HG03280 (cell line): Measurements from ENCODE around the gene PHYKPL.

Source experiments
- ATAC-seq: cut with Tn5 transposase; IDR thresholded peaks from one replicate; pipeline ENCODE4 v1.9.1; 2021; ENCODE audit warnings: mild to moderate bottlenecking, moderate library complexity; ENCODE audit not compliant: unreplicated experiment

The PHYKPL gene

GRCh38 chr5:178224403-178224802, 8.2 kb downstream of the PHYKPL start:
- ATAC-seq: no peak

DNA sequence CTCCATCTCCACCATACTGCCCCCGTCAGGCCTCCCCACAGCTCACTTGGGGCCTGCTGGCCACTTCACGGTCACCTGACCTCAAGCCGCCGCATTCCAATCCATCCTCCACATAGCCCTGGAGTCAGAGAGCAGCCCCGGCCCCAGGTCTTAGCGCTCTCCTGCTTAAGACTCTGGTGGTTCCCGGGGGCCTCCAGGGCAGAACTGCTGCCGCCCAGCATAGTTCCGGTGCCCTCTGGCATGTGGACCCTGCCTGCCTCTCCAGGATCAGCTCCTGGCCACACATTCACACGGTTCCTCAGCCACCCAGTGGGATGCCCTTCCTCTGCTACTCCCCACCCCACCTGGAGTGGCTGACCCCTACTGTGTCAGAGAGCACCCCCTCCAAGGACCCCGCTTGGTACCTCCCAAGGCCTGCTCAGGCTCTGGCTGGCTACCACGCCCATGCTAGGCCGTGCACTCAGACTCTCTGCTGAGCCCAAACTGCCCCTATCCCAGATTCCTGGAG, 8.7 kb downstream of the PHYKPL start:
- ATAC-seq: no peak

DNA sequence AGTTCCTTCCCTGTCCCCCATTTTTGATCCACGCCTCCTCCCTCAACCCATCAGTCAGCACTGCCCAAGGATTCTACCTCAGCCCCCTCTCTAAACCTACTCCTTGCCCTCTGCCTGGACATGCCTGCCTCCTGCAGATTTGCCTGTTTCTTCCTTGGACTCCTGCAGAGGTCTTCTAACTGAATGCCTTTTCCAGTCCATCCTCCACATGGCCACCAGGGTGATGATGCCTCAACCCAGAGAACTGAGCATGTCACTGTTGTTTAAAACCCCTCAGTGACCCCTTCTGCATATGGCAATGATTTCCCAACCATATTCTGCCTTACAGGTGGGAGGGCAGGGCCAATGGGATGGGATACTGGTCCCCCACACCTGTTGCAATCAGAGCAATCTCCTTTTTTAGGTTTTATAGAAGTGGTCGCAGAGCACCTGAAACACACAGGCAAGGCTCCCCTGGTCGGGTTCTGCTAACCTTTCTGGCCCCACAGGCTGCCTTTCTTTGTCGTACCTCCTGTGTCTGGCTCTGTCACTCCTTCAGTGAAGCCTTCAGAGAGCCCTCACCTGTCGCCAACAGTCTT, 9.3 kb downstream of the PHYKPL start:
- no peak for ATAC-seq

- ATAC-seq: no peak
Observed at GRCh38 chr5:178222292-178222691, 10.3 kb downstream of the PHYKPL start.

- ATAC-seq: no peak
Observed at GRCh38 chr5:178221853-178222252, 10.7 kb downstream of the PHYKPL start.

- no peak for ATAC-seq
Observed at GRCh38 chr5:178221282-178221681, 11.3 kb downstream of the PHYKPL start.

- no peak for ATAC-seq
Observed at GRCh38 chr5:178218827-178219226, 13.8 kb downstream of the PHYKPL start.

- ATAC-seq: no peak
Observed at GRCh38 chr5:178218237-178218776, 14.3 kb downstream of the PHYKPL start.

GRCh38 chr5:178216779-178217178, 15.8 kb downstream of the PHYKPL start:
- ATAC-seq: no peak

DNA sequence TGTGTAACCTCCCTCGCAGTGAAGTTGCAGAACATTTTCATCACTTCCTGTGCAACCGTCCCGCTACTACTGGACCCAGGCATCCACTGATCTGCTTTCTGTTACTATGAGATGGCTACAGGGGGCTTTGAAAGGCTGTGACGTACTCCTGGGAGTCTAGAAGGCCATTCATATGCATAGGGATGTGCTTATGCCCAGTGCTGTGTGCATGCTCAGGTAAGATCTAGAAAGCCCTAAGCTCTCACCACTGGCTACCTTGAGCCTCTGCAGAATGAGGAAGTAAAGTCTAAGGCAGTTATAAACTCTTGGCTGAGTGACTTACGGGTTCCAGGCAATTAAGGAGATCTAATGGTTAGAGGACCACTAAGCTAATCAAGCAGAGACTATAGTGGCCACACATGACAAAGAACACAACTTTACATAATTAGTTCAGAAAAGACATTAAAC, 16.5 kb downstream of the PHYKPL start:
- no peak for ATAC-seq

DNA sequence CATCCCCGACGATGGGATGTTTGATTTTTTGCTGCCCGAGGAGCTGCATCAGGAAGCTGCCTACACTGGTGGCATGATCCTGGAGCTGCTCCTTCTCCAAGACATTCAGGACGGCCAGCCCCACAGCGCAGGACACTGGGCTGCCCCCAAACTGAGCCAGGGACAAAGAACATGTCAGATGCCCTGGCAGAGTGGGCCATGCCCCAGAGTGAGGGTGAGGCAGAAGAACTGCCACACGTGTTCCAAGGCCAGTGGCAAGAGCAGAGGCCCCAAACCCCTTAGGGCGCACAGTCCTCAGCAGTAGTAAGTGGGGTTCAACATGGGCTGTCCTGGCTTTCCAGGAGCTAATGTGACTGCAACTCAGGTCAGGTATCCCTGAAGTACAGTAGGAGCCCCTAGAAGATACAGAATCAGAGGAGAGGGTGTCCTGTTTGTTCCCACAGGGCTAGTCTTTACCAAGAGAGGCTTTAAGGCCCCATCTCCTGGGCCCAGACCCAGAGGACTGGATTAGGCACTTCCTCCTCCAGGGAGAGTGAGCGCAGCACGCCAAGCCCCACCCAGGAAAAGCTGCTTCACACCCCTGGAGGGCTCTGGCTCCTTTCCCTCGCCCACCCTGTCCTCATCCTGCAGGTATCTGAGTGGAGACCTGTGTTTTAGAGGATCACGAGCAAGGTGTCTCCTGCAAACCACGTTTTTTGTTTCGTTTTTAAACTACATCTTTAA, 17.2 kb downstream of the PHYKPL start:
- no peak for ATAC-seq

DNA sequence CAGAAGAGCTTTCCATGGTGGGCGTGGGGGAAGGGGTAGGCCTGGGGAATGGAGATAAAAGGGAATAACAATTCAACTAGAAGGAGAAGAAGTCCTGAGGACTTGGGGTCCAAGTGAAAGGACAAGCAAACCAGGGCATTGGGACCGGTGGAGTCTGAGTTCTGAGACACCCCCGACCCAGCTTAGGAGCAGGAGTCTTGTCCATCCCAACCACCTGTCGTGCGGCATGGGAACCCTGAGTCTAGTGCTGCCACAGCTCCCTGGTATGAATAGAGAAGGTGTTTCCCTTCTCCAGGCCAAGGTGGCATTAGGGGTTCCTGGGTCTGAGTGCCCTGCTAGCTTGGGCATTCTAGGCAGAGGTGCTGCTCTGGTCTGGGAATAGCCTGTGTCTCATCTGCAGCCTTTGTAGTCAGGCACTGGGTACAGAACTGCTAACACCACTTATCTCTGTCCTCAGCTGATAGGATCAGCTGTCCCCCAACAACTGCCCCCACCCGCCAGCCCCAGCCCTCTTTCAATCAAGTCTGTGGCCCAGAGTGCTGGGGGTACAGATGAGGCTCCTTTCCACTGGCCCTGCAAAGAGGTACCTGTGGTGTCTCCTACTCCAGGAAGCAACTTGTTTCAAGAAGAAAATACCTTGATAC, 18.3 kb downstream of the PHYKPL start:
- ATAC-seq: no peak

- no peak for ATAC-seq
Observed at GRCh38 chr5:178213748-178214151, 18.9 kb downstream of the PHYKPL start.

DNA sequence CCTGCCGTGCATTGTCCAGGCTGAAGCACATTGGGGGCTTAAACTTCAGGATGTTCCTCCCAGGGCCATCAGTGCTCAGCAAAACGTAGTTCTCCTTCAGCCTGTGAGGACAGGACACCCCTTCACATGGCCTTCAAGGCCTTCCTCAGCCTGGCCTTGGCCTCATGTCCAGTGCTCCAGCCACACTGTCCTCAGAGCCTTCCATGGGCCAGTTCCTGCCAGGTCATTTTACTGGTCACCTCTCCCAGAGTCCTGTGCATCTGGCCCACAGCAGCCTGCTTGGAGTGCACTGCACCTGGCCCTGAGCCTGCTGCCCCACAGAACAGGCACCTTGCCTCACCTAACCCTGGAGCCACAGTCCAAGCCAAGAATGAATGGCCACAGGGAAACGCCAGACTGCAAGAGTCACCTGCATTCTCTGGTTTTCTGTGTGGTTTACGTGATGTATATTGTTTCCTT, 19.6 kb downstream of the PHYKPL start:
- ATAC-seq: no peak

DNA sequence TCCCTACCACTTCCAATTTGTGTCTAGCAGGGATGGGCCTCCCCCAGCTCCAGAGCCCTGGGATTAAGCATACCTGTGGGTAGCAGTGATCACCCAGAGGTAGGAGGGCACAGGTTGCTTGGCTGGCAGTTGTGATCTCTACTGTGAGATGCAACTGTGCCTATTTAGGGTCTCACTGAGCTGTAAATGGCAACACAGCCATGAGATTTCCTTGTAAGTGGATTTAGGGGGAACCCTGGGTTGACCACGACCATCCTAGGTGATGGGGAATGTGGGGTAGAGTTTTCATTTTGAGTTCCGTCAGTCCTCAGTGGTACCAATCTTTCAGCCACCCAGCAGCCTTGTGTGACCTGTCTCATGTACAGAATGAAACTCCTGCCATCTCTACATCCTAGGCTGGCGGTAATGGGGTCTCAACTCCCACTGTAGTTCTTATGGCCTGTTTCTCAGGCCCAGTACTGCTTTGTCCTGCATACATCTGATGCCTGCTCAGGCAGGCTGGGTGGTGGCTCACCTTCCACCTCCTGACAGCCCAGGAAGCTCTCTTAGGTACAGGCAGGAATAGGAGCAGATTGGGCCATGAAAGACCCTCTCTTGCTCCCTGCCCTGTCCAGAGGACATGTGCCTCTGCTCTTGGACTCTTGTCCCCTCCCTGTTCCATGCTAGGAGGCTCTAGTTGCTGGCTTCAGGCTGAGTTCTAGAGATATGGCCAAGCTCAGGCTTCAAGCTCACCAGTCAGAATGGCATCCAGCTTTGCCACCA, 20.2 kb downstream of the PHYKPL start:
- no peak for ATAC-seq

DNA sequence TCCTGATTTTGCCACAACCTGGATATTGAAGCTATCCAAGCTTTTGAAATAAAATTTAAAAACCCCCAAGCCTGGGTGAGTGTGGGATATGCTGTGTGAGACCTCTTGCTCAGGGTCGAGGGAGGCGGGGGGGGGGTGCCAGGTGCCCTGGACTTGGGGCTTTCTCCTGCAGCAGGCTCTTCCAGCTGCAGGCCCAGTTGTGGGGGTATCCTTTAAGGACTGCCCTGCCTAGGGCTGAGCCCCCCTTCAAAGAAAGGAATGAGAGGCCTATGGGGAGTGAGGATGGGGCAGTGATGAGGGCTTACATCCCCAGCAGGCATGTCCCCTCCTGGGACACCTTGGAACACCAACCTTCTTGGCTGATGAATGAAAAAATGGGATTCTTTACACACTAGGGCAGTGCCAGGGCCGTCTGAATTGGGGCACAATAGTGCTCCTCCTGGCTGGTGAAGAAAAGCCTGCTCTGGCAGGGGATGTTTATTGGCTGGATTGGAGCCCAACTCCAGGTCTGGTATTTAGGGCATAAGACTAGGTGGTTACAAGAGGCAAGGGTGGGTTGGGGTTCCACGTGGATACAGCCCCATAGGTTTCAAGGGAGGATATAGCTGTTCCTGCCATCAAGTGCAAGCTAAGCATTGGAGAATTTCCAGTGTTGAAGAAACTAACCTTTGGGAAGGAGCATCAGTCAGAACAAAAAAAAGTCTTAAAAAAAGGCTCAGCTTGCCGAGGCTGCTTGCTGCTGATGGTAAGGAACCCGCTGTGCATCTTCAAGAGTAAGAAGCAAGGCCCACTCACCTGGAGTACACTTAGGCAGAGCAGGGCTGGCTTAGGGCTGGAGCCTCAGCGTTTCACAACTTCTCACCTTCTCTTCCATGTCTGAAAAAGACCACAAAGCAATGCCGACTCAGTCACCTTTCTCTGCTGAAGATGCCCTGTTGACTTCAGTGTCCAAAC, 21.2 kb downstream of the PHYKPL start:
- ATAC-seq: no peak

GRCh38 chr5:178210686-178211085, 21.9 kb downstream of the PHYKPL start:
- no peak for ATAC-seq

DNA sequence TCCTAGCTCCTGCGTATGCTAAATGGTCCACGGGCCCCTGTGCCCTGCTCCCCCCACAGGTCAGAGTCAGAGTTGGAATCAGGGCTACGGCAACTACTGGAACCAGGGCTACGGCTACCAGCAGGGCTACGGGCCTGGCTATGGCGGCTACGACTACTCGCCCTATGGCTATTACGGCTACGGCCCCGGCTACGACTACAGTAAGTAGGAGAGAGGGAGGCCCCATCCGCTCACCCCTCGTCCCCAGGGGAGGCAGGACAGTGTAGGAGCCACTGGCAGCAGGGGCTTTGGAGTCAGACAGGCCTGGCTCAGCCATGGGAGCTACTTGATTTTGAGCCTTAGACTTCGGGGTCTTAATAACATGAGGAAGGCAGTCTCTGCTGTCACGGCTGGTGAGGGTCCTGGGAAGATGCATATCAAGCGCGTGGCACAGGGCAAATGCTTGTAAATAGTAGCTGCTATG, 22.5 kb downstream of the PHYKPL start:
- ATAC-seq: no peak

GRCh38 chr5:178209334-178210072, 23.1 kb downstream of the PHYKPL start:
- ATAC-seq: no peak
